ENCODE measurements around the gene B4GALT6. TPM values are rescaled to one million over a fixed set of nuclear protein-coding genes. Genes with fewer than 3 reads are reported as not detected.

Gene B4GALT6
- total RNA-seq, 2 donors from 2014 or later = 0.95 to 3.0 TPM

- ATAC-seq (ENCODE audit: insufficient number of reproducible peaks, low FRiP score, low read depth) (peak; percentile 72), DNase-seq (ENCODE audit: low spot score) (peak; percentile 40)
- peak; percentile 78 for TF ChIP-seq CTCF (IDR thresholded peaks at IDR 0.05)
- H3K36me3 ChIP-seq = no peaks in the 10 kb centered on the region
- no peaks in the 10 kb centered on the region for H3K9me3 ChIP-seq
- H3K27me3 ChIP-seq (replicated peaks; ENCODE audit: insufficient read depth) = peaks cover 1% of the 10 kb centered on the region
- H3K27ac ChIP-seq = no peak overlapping the region
- no peak overlapping the region for H3K4me3 ChIP-seq
- peaks cover 0 to 15% of the 10 kb centered on the region in 2 donors for H3K4me1 ChIP-seq (ENCODE audit: control insufficient read depth in 1 of 2, low read depth in 2 of 2)
Measured at GRCh38 chr18:31722369-31722957, 38.1 kb upstream of the B4GALT6 start.

- Histone ChIP-seq H3K27ac (no peak overlapping the region), H3K9me3 (no peaks in the 10 kb centered on the region), H3K36me3 (no peaks in the 10 kb centered on the region), H3K4me3 (no peak overlapping the region), H3K4me1 (ENCODE audit: control insufficient read depth in 1 of 2, low read depth in 2 of 2) (peaks cover 0 to 15% of the 10 kb centered on the region in 2 donors), H3K27me3 (replicated peaks; ENCODE audit: insufficient read depth) (no peaks in the 10 kb centered on the region)
- no peak for TF ChIP-seq CTCF (IDR thresholded peaks at IDR 0.05)
- ATAC-seq (ENCODE audit: insufficient number of reproducible peaks, low FRiP score, low read depth) (no peak), DNase-seq (ENCODE audit: low spot score) (no peak)
Measured at GRCh38 chr18:31721601-31722000, 37.2 kb upstream of the B4GALT6 start.

- ATAC-seq (ENCODE audit: insufficient number of reproducible peaks, low FRiP score, low read depth) (no peak), DNase-seq (ENCODE audit: low spot score) (no peak)
- Histone ChIP-seq H3K4me3 (no peak overlapping the region), H3K4me1 (ENCODE audit: control insufficient read depth in 1 of 2, low read depth in 2 of 2) (peaks cover 0 to 15% of the 10 kb centered on the region in 2 donors), H3K27ac (no peak overlapping the region), H3K27me3 (replicated peaks; ENCODE audit: insufficient read depth) (no peaks in the 10 kb centered on the region), H3K36me3 (no peaks in the 10 kb centered on the region), H3K9me3 (no peaks in the 10 kb centered on the region)
- TF ChIP-seq CTCF (IDR thresholded peaks at IDR 0.05) = no peak
Measured at GRCh38 chr18:31720867-31721266, 36.5 kb upstream of the B4GALT6 start.

- H3K36me3 ChIP-seq = no peaks in the 10 kb centered on the region
- no peaks in the 10 kb centered on the region for H3K9me3 ChIP-seq
- no peak for TF ChIP-seq CTCF (IDR thresholded peaks at IDR 0.05)
- H3K27me3 ChIP-seq (replicated peaks; ENCODE audit: insufficient read depth) = no peaks in the 10 kb centered on the region
- H3K4me1 ChIP-seq (ENCODE audit: control insufficient read depth in 1 of 2, low read depth in 2 of 2) = peaks cover 0 to 6% of the 10 kb centered on the region in 2 donors
- H3K4me3 ChIP-seq = no peak overlapping the region
- no peak overlapping the region for H3K27ac ChIP-seq
- ATAC-seq (ENCODE audit: insufficient number of reproducible peaks, low FRiP score, low read depth) (no peak), DNase-seq (ENCODE audit: low spot score) (no peak)
Measured at GRCh38 chr18:31719363-31720006, 35.1 kb upstream of the B4GALT6 start.

- no peak for ATAC-seq (ENCODE audit: insufficient number of reproducible peaks, low FRiP score, low read depth)
- Histone ChIP-seq H3K9me3 (no peaks in the 10 kb centered on the region), H3K27ac (no peak overlapping the region), H3K4me3 (no peak overlapping the region), H3K4me1 (ENCODE audit: control insufficient read depth in 1 of 2, low read depth in 2 of 2) (peaks cover 0 to 4% of the 10 kb centered on the region in 2 donors), H3K27me3 (replicated peaks; ENCODE audit: insufficient read depth) (no peaks in the 10 kb centered on the region), H3K36me3 (no peaks in the 10 kb centered on the region)
- TF ChIP-seq CTCF (IDR thresholded peaks at IDR 0.05) = no peak
- no peak for DNase-seq (ENCODE audit: low spot score)
Measured at GRCh38 chr18:31718386-31718785, 34.0 kb upstream of the B4GALT6 start.
